Measurements from ENCODE around the gene MTMR3.
"Not testable (repeated sequence)": the region's sequence is repeated elsewhere in the genome, so short reads cannot be mapped to it uniquely, and the experiment has no call there.

MTMR3 gene

GRCh38 chr22:29854432-29854831 is 28.5 kb upstream of the MTMR3 start:
- no peak for DNase-seq (ENCODE audit: low spot score in 2 of 2)
- H3K27me3 Mint-ChIP-seq = peaks cover 8% of the 10 kb centered on the region
- H3K4me3 Mint-ChIP-seq = no peak overlapping the region
- H3K9me3 Mint-ChIP-seq = no peaks in the 10 kb centered on the region
- H3K27ac Mint-ChIP-seq (ENCODE audit: low read depth) = no peak overlapping the region
- no peak for ATAC-seq (replicated peaks; ENCODE audit: extremely low read depth, poor library complexity, severe bottlenecking)
- no peaks in the 10 kb centered on the region for H3K36me3 Mint-ChIP-seq (ENCODE audit: insufficient read depth)
- no peaks in the 10 kb centered on the region for H3K4me1 Mint-ChIP-seq

DNA sequence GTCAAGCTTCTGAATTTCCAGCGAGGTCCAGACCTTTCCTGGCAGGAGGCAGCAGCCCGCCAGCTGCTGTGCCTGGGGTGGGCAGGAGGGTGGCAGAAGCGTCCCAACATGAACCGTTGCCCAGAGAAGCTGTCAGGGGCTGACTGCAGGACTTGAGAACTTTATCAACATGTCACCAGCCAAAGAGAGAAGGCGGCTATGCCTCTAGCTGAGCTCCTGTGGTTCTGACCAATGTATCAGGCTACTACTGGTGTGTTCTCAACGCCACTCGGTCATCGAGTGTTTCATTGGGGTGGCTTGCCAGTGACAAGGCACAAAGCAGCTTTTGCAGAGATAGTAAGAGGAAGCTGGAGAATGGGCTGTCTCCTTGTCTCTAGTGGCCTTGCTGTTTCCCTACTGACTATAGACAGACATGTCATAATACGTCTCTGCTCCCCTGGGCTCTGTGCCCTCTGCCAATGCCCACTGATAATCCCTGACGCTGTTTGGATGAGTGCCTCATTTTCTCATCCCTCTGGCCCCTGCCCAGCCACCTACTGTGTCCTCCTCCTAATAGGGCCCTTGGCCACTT is 27.3 kb upstream of the MTMR3 start:
- ATAC-seq (replicated peaks; ENCODE audit: extremely low read depth, poor library complexity, severe bottlenecking) = no peak
- Mint-ChIP-seq H3K36me3 (ENCODE audit: insufficient read depth) (no peaks in the 10 kb centered on the region), H3K4me3 (no peak overlapping the region), H3K27me3 (peaks cover 8% of the 10 kb centered on the region), H3K4me1 (no peaks in the 10 kb centered on the region), H3K27ac (ENCODE audit: low read depth) (no peak overlapping the region), H3K9me3 (no peaks in the 10 kb centered on the region)
- no peak for DNase-seq (ENCODE audit: low spot score in 2 of 2)

- peaks cover 8% of the 10 kb centered on the region for H3K27me3 Mint-ChIP-seq
- no peaks in the 10 kb centered on the region for H3K4me1 Mint-ChIP-seq
- H3K36me3 Mint-ChIP-seq (ENCODE audit: insufficient read depth) = no peaks in the 10 kb centered on the region
- ATAC-seq (replicated peaks; ENCODE audit: extremely low read depth, poor library complexity, severe bottlenecking) (no peak), DNase-seq (ENCODE audit: low spot score in 2 of 2) (no peak)
- H3K27ac Mint-ChIP-seq (ENCODE audit: low read depth) = no peak overlapping the region
- no peaks in the 10 kb centered on the region for H3K9me3 Mint-ChIP-seq
- H3K4me3 Mint-ChIP-seq = no peak overlapping the region
Measured at GRCh38 chr22:29856496-29856895, 26.5 kb upstream of the MTMR3 start.

GRCh38 chr22:29859030-29859429 is 23.9 kb upstream of the MTMR3 start:
- not testable (repeated sequence) for H3K36me3 Mint-ChIP-seq (ENCODE audit: insufficient read depth); ATAC-seq (replicated peaks; ENCODE audit: extremely low read depth, poor library complexity, severe bottlenecking); H3K4me1 Mint-ChIP-seq; H3K9me3 Mint-ChIP-seq; DNase-seq (ENCODE audit: low spot score in 2 of 2); H3K27me3 Mint-ChIP-seq; H3K27ac Mint-ChIP-seq (ENCODE audit: low read depth); H3K4me3 Mint-ChIP-seq

GRCh38 chr22:29860006-29860766 is 22.8 kb upstream of the MTMR3 start:
- no peaks in the 10 kb centered on the region for H3K9me3 Mint-ChIP-seq
- ATAC-seq (replicated peaks; ENCODE audit: extremely low read depth, poor library complexity, severe bottlenecking) (no peak), DNase-seq (ENCODE audit: low spot score in 2 of 2) (no peak)
- H3K27ac Mint-ChIP-seq (ENCODE audit: low read depth) = no peak overlapping the region
- no peaks in the 10 kb centered on the region for H3K36me3 Mint-ChIP-seq (ENCODE audit: insufficient read depth)
- H3K4me1 Mint-ChIP-seq = no peaks in the 10 kb centered on the region
- H3K4me3 Mint-ChIP-seq = no peak overlapping the region
- H3K27me3 Mint-ChIP-seq = no peaks in the 10 kb centered on the region

DNA sequence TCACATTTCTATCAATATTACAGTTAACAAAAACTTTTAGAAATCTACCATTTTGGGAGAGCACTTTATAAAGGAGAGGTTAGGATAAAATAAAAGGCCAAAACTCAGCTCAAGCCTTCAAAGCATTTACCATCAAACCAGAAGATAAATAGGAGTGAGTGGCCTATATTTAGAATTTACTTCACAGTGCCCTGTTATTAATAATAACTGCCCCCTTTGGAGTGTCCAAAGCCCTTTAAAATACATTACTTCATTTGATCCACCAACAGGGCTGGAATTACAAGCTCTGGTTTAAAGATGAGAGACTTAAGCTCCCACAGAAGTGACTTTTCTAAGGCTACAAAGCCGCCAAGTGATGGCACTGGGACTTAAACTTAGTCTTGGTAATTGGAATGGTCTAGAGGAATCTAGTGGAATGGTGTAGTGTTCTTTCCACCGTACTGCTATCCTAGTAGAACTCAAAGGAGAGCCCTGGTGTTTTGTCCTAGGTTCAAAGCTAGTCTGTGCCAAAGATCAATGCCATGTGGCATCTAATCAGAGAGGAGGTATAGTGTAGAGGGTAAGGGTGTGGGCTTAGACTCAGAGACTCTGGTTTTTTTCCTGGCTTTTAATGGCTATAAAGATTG is 21.2 kb upstream of the MTMR3 start:
- H3K4me1 Mint-ChIP-seq = no peaks in the 10 kb centered on the region
- H3K27ac Mint-ChIP-seq (ENCODE audit: low read depth) = no peak overlapping the region
- H3K27me3 Mint-ChIP-seq = no peaks in the 10 kb centered on the region
- no peak for ATAC-seq (replicated peaks; ENCODE audit: extremely low read depth, poor library complexity, severe bottlenecking)
- no peaks in the 10 kb centered on the region for H3K9me3 Mint-ChIP-seq
- DNase-seq (ENCODE audit: low spot score in 2 of 2) = no peak
- no peak overlapping the region for H3K4me3 Mint-ChIP-seq
- no peaks in the 10 kb centered on the region for H3K36me3 Mint-ChIP-seq (ENCODE audit: insufficient read depth)

- H3K9me3 Mint-ChIP-seq; H3K36me3 Mint-ChIP-seq (ENCODE audit: insufficient read depth); H3K4me1 Mint-ChIP-seq; ATAC-seq (replicated peaks; ENCODE audit: extremely low read depth, poor library complexity, severe bottlenecking); H3K4me3 Mint-ChIP-seq; H3K27ac Mint-ChIP-seq (ENCODE audit: low read depth); DNase-seq (ENCODE audit: low spot score in 2 of 2): not testable (repeated sequence)
- peaks cover 19% of the 10 kb centered on the region for H3K27me3 Mint-ChIP-seq
Measured at GRCh38 chr22:29865572-29865971, 17.4 kb upstream of the MTMR3 start.

GRCh38 chr22:29867260-29867659 is 15.7 kb upstream of the MTMR3 start:
- ATAC-seq (replicated peaks; ENCODE audit: extremely low read depth, poor library complexity, severe bottlenecking) = no peak
- H3K9me3 Mint-ChIP-seq = no peaks in the 10 kb centered on the region
- no peak for DNase-seq (ENCODE audit: low spot score in 2 of 2)
- H3K4me3 Mint-ChIP-seq = no peak overlapping the region
- no peak overlapping the region for H3K27ac Mint-ChIP-seq (ENCODE audit: low read depth)
- no peaks in the 10 kb centered on the region for H3K4me1 Mint-ChIP-seq
- H3K27me3 Mint-ChIP-seq = peaks cover 19% of the 10 kb centered on the region
- H3K36me3 Mint-ChIP-seq (ENCODE audit: insufficient read depth) = no peaks in the 10 kb centered on the region

DNA sequence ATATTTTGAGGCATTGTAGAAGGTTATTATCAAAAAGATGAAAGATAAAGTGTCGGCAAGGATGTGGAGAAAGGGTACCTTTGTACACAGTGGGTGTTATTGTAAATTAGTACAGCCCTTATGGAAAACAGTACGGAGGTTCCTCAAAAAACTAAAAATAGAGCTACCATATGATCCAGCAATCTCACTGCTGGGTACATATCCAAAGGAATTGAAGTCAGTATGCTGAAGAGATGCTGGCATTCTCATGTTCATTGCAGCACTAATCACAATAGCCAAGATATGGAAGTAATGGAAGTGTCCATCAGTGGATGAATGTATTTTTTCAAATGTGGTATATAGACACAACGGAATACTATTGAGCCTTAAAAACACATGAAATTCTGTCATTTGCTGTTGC is 15.1 kb upstream of the MTMR3 start:
- H3K4me3 Mint-ChIP-seq = no peak overlapping the region
- H3K4me1 Mint-ChIP-seq = no peaks in the 10 kb centered on the region
- ATAC-seq (replicated peaks; ENCODE audit: extremely low read depth, poor library complexity, severe bottlenecking) = no peak
- H3K27ac Mint-ChIP-seq (ENCODE audit: low read depth) = no peak overlapping the region
- H3K27me3 Mint-ChIP-seq = peaks cover 19% of the 10 kb centered on the region
- no peak for DNase-seq (ENCODE audit: low spot score in 2 of 2)
- H3K36me3 Mint-ChIP-seq (ENCODE audit: insufficient read depth) = no peaks in the 10 kb centered on the region
- H3K9me3 Mint-ChIP-seq = no peaks in the 10 kb centered on the region

DNA sequence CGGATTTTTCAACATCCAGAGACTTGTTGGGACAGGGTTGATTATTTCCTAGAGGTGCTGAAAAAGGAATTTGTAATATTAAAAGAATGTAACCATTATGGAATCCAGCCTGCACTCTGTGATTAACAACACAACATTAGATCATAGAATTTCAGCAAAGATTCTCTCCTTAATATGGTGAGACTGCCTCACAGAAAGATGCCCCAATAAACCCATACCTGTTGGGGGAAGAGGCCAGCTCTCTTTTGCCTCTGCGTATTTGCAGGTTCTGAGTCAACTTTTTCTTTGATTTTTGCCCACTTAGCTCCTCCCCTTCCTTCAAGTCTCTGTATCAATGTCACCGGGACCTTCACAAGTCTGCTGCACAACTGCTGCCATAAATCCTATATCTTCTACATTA is 12.4 kb upstream of the MTMR3 start:
- Mint-ChIP-seq H3K36me3 (ENCODE audit: insufficient read depth) (no peaks in the 10 kb centered on the region), H3K4me1 (peaks cover 5% of the 10 kb centered on the region), H3K4me3 (no peak overlapping the region), H3K27me3 (peaks cover 19% of the 10 kb centered on the region), H3K27ac (ENCODE audit: low read depth) (no peak overlapping the region), H3K9me3 (no peaks in the 10 kb centered on the region)
- ATAC-seq (replicated peaks; ENCODE audit: extremely low read depth, poor library complexity, severe bottlenecking) (no peak), DNase-seq (ENCODE audit: low spot score in 2 of 2) (no peak)

- H3K27me3 Mint-ChIP-seq = peaks cover 19% of the 10 kb centered on the region
- no peak overlapping the region for H3K4me3 Mint-ChIP-seq
- H3K9me3 Mint-ChIP-seq = no peaks in the 10 kb centered on the region
- H3K36me3 Mint-ChIP-seq (ENCODE audit: insufficient read depth) = no peaks in the 10 kb centered on the region
- H3K27ac Mint-ChIP-seq (ENCODE audit: low read depth) = no peak overlapping the region
- ATAC-seq (replicated peaks; ENCODE audit: extremely low read depth, poor library complexity, severe bottlenecking) (no peak), DNase-seq (ENCODE audit: low spot score in 2 of 2) (no peak)
- peaks cover 5% of the 10 kb centered on the region for H3K4me1 Mint-ChIP-seq
Measured at GRCh38 chr22:29871684-29872083, 11.3 kb upstream of the MTMR3 start.

- H3K27ac Mint-ChIP-seq (ENCODE audit: low read depth) = no peak overlapping the region
- H3K36me3 Mint-ChIP-seq (ENCODE audit: insufficient read depth) = no peaks in the 10 kb centered on the region
- H3K4me1 Mint-ChIP-seq = peaks cover 5% of the 10 kb centered on the region
- no peaks in the 10 kb centered on the region for H3K9me3 Mint-ChIP-seq
- DNase-seq (ENCODE audit: low spot score in 2 of 2) (no peak), ATAC-seq (replicated peaks; ENCODE audit: extremely low read depth, poor library complexity, severe bottlenecking) (no peak)
- H3K4me3 Mint-ChIP-seq = no peak overlapping the region
- H3K27me3 Mint-ChIP-seq = peaks cover 15% of the 10 kb centered on the region
Measured at GRCh38 chr22:29872144-29872893, 10.7 kb upstream of the MTMR3 start.

All from central memory CD8-positive, alpha-beta T cell (primary cell).